GM21367 (cell line): Measurements from ENCODE around the gene NUP210L.
A peak's percentile ranks its signal among the peaks of the same experiment; 100 is the strongest.

Source experiments
- ATAC-seq: cut with Tn5 transposase; IDR thresholded peaks from one replicate; pipeline ENCODE4 v1.9.1; 2021; ENCODE audit not compliant: unreplicated experiment

NUP210L gene

DNA sequence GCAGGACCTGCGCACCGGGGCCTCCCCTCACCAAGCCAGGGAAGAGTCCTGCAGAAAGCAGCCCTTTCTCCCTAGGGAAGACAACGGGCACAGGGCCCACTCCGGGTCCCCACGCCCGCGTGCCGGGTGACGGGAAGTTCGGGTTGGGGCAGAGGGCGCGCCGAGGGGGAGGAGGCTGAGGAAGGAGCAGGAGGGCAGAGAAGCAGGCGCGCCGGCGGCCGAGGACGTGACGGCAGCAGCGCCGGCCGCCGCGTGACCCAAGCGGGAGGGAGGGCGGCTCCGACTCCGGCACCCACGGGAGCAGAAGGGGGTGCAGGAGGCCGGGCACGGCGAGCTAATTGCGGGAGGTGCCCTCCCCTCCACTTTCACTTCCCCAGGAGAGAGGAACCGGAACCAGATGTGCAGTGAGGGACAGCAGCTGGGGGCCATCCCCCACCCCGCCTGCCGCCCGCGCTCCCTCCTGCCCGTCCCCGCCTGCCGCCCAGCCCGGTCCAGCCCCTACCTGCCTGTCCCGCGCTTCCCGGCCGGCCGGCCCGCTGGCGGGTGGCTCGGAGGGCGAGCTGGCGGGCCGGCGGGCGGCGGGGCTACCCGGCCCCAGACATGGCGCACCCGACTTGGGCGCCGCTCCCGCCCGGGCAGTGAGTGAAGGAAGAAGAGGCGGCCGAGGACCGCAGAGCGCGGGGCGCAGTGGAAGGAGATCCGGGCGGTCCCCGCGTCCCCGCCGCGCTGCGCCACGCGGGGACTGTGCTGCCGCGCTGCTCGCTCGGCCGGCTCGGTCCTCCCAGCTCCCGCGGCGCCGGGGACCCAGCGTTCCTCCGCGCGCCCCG lies 208.9 kb downstream of the NUP210L start:
- peak; percentile 49 for ATAC-seq

DNA sequence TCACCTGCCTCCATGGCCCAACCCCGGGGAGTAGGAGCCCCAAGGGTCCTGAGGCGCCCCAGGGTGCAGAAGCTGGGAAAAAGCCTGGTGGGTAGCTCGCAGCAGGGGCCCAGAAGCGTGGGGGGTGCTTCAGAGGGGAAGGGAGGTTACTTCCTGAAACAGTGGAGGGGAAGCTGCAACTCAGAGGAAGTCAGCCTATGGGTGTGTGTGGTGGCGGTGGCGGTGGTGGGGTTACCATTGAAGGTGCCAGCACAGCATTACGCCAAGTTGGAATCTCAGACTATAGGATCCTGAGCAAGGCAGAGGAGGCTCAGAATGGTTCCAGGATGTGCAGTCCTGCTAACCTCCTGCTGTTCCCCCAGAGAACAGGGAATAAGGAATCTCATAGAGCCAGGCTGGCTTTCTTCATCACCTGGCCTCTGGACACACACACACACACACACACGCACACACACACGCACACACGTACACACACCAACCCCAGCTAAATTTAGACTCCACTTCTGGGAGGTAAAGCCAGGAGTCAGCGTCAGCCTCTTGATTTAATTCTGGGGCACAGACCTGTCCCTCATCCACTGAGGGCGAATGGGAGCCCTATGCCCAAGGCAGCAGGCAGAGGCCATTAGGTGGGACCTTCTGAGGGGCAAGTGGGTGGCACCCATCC lies 209.6 kb downstream of the NUP210L start:
- no peak for ATAC-seq

DNA sequence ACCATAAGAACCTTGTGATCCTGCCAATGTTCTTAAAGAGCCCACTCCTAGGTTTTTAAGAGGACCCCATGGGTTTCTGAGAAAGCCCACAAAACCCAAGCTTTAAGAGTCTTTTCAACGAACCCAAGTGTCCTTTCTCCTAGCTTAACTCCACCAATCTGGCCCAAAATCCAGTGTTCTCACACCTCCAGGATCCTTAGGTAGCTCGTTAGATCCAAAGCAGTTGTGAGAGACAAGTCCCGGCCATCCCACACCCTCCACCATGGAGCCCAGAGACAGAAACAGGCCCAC lies 210.1 kb downstream of the NUP210L start:
- no peak for ATAC-seq

- no peak for ATAC-seq
Measured at GRCh38 chr1:153944005-153944826, 210.7 kb downstream of the NUP210L start.

GRCh38 chr1:153942766-153943549 lies 211.9 kb downstream of the NUP210L start:
- ATAC-seq = no peak
